ENCODE data around the gene KRT81. TPM values are rescaled to one million over a fixed set of nuclear protein-coding genes. Genes with fewer than 3 reads are reported as not detected.

The KRT81 gene
- total and polyA plus RNA-seq, 2 of the 4 experiments (the other 2 are of a cell fraction): under 0.01 to 0.05 TPM

DNA sequence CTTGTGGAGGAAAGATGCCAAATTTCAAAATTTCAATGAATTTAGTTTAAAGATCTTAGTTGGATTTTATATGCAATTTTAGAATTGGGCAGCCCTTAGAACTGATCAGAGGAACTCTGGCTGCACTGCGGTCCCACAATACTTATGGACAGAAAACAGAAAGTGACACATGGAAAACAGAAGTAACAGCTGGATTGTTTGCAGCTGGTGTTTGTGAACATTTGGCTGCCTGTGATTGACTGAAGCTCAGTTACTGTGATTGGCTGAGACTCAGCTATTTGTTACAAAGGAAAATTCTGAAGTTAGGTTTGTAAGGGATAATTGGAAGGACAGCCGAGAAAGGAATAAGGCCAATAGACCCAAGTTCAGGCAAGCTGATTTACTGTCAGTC lies 26.9 kb downstream of the KRT81 start:
- no peak overlapping the region for H2BK15ac ChIP-seq (ENCODE audit: low read depth, low read length)
- no CpG with 5 or more reads among the region's 2 CpGs for WGBS, 2 experiments (ENCODE audit: extremely low coverage in 2 of 2, insufficient read length in 1 of 2)
- no peak overlapping the region for H2BK20ac ChIP-seq (ENCODE audit: low read depth, low read length)
- no peak overlapping the region for H3K4me3 ChIP-seq (ENCODE audit: insufficient read depth, low read depth, low read length)
- H3K79me1 ChIP-seq (ENCODE audit: low read depth in 1 of 2, low read length in 2 of 2): no peaks in the 10 kb centered on the region
- no peak overlapping the region for H3K4ac ChIP-seq (ENCODE audit: low read depth, low read length)
- no peaks in the 10 kb centered on the region for H3K36me3 ChIP-seq (ENCODE audit: control insufficient read depth, insufficient read depth, low read length)
- in situ Hi-C loops (cut with MboI; ENCODE audit: low sequenced_read_pairs) (no loop called here), dilution Hi-C loops (cut with HindIII; ENCODE audit: low sequenced_read_pairs, unreplicated experiment) (no loop called here), intact Hi-C loops (cut with micrococcal nuclease) (no loop called here)
- no peaks in the 10 kb centered on the region for H4K20me1 ChIP-seq (ENCODE audit: insufficient read depth, low read length)
- no peak overlapping the region for H4K5ac ChIP-seq (ENCODE audit: low read depth, low read length)
- ChIA-PET CTCF (interaction anchor here (0.5 to 2.8 kb wide), 2 partner anchors 15 to 19 kb away, joined by 5 to 11 read pairs; no protein-coding TSS in a partner anchor), POLR2A (ENCODE audit: unreplicated experiment) (interaction anchor here (0.6 kb wide), 1 partner anchor 72 kb away, joined by 4 read pairs; no protein-coding TSS in a partner anchor)
- no peak overlapping the region for H3K14ac ChIP-seq (replicated peaks; ENCODE audit: low read depth, low read length)
- no peak overlapping the region for H2BK120ac ChIP-seq (ENCODE audit: low read depth, low read length)
- H2AK9ac ChIP-seq (replicated peaks; ENCODE audit: low read depth, low read length, poor library complexity): no peak overlapping the region
- H3K9ac ChIP-seq (ENCODE audit: low read depth, low read length): no peak overlapping the region
- TF ChIP-seq, protein P1, sequence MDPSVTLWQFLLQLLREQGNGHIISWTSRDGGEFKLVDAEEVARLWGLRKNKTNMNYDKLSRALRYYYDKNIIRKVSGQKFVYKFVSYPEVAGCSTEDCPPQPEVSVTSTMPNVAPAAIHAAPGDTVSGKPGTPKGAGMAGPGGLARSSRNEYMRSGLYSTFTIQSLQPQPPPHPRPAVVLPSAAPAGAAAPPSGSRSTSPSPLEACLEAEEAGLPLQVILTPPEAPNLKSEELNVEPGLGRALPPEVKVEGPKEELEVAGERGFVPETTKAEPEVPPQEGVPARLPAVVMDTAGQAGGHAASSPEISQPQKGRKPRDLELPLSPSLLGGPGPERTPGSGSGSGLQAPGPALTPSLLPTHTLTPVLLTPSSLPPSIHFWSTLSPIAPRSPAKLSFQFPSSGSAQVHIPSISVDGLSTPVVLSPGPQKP (IDR thresholded peaks at IDR 0.05; ENCODE audit: borderline replicate concordance, low read depth, low read length): no peak
- TF ChIP-seq MAFK (IDR thresholded peaks at IDR 0.05; ENCODE audit: low read depth, low read length): no peak
- TF ChIP-seq, protein P2, sequence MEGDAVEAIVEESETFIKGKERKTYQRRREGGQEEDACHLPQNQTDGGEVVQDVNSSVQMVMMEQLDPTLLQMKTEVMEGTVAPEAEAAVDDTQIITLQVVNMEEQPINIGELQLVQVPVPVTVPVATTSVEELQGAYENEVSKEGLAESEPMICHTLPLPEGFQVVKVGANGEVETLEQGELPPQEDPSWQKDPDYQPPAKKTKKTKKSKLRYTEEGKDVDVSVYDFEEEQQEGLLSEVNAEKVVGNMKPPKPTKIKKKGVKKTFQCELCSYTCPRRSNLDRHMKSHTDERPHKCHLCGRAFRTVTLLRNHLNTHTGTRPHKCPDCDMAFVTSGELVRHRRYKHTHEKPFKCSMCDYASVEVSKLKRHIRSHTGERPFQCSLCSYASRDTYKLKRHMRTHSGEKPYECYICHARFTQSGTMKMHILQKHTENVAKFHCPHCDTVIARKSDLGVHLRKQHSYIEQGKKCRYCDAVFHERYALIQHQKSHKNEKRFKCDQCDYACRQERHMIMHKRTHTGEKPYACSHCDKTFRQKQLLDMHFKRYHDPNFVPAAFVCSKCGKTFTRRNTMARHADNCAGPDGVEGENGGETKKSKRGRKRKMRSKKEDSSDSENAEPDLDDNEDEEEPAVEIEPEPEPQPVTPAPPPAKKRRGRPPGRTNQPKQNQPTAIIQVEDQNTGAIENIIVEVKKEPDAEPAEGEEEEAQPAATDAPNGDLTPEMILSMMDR (conservative IDR thresholded peaks at IDR 0.05; ENCODE audit: low read depth, low read length): no peak
- no peak for TF ChIP-seq NFE2L2 (IDR thresholded peaks at IDR 0.05; ENCODE audit: low read depth, low read length)
- TF ChIP-seq, protein P3, sequence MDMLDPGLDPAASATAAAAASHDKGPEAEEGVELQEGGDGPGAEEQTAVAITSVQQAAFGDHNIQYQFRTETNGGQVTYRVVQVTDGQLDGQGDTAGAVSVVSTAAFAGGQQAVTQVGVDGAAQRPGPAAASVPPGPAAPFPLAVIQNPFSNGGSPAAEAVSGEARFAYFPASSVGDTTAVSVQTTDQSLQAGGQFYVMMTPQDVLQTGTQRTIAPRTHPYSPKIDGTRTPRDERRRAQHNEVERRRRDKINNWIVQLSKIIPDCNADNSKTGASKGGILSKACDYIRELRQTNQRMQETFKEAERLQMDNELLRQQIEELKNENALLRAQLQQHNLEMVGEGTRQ (IDR thresholded peaks at IDR 0.05; ENCODE audit: low read depth, low read length): no peak
- no peak for TF ChIP-seq POLR2A (IDR thresholded peaks at IDR 0.05; ENCODE audit: low read depth, low read length)
- no peak for TF ChIP-seq SMC3 (IDR thresholded peaks at IDR 0.05; ENCODE audit: low read depth, low read length)
- H2AK5ac ChIP-seq (ENCODE audit: low read depth, low read length): no peak overlapping the region
- no TSS peak for BruUV-seq (replicated peaks)
- no peak overlapping the region for H3K4me2 ChIP-seq (ENCODE audit: low read depth, low read length)
- no peak overlapping the region for H2AFZ ChIP-seq (replicated peaks; ENCODE audit: low read length, poor library complexity)
- no peak overlapping the region for H4K8ac ChIP-seq (ENCODE audit: low read depth in 2 of 2, low read length in 2 of 2)
- H2BK5ac ChIP-seq (ENCODE audit: low read depth, low read length, poor library complexity, severe bottlenecking): no peak overlapping the region
- H3K23ac ChIP-seq (ENCODE audit: low read depth, low read length): no peak overlapping the region
- no peak overlapping the region for H3K27ac ChIP-seq (ENCODE audit: insufficient read depth, low read length)
- peaks cover 14% of the 10 kb centered on the region for H3K4me1 ChIP-seq (ENCODE audit: control insufficient read depth, insufficient read depth, low read length)
- ATAC-seq (ENCODE audit: low read depth) (no peak), DNase-seq (no peak)
- peaks cover 8% of the 10 kb centered on the region for H3K9me1 ChIP-seq (ENCODE audit: insufficient read depth, low read length)
- H3K18ac ChIP-seq (ENCODE audit: low read depth, low read length): no peak overlapping the region
- 0 out of 2 replicates have a peak, but pooled peaks cover 2% of the 10 kb centered on the region for H3K9me3 ChIP-seq (ENCODE audit: control insufficient read depth, insufficient read depth, low read length)
- H3K27me3 ChIP-seq (ENCODE audit: control insufficient read depth, insufficient read depth, low read length): peaks cover 6% of the 10 kb centered on the region
- no peak overlapping the region for H3K56ac ChIP-seq (ENCODE audit: extremely low read depth, insufficient read depth, low read length)
- H4K91ac ChIP-seq (ENCODE audit: insufficient read depth, low read depth, low read length): no peak overlapping the region

Data from IMR-90 (cell line).